Mucosa of descending colon (tissue), 3 donors: ENCODE results near the gene CLEC16A. TPM values are rescaled to one million over a fixed set of nuclear protein-coding genes. Genes with fewer than 3 reads are reported as not detected.

Source experiments
- ATAC-seq: fragments of 200-7000 bp; cut with Tn5 transposase; one replicate; pipeline ENCODE4 v1.9.1; 2020; ENCODE audit warnings: mild to moderate bottlenecking, moderate library complexity
- DNase-seq, 3 donors: peaks; one replicate each; pipeline ENCODE4 v3.0.0-alpha.2; 2020
- H3K36me3 ChIP-seq: fragments of 200-600 bp; one replicate; pipeline ENCODE4 v1.8.0; 2021; ENCODE audit warnings: low read depth, mild to moderate bottlenecking
- H3K4me1 ChIP-seq: fragments of 200-600 bp; one replicate; pipeline ENCODE4 v1.8.0; 2021; ENCODE audit warnings: low read depth, mild to moderate bottlenecking
- H3K4me3 ChIP-seq: fragments of 200-600 bp; one replicate; pipeline ENCODE4 v1.8.0; 2021; ENCODE audit warnings: mild to moderate bottlenecking
- H3K9me3 ChIP-seq: fragments of 200-600 bp; one replicate; pipeline ENCODE4 v1.8.0; 2021; ENCODE audit warnings: mild to moderate bottlenecking
- intact Hi-C, 2 donors: fragments of 100-400 bp; cut with DNase I in 1 of 2; cut with micrococcal nuclease in 1 of 2; formaldehyde crosslinking; loops; one replicate each; pipeline versions ENCODE4 v1.11.0 to v1.11.1; 2022; cut with DNase I, micrococcal nuclease
- total RNA-seq, 3 donors: library from RNA; stranded (reverse); fragmentation: NEBNext Ultra II Directional in 2 of 3; extraction: Animal tissue kit (Norgen Biotek cat#: 25700) in 2 of 3; gene quantifications; one replicate each; pipeline versions ENCODE4 v1.2.1 to v1.2.4, GENCODE V29; 2021 to 2023
- TF ChIP-seq, protein P1 (sequence below): fragments of 200-600 bp; IDR thresholded peaks from one replicate; pipeline ENCODE4 v1.8.0; 2022; ENCODE audit warnings: antibody characterized with exemption, mild to moderate bottlenecking
- donor health status: DM: no; HTN: no; CAD: no; lungs with moderate emphysema.
- donor health status: DM: no; HTN: no; CAD: no.
- donor health status: DM: no; HTN: yes; CAD: no.

CLEC16A gene
- total RNA-seq, 3 donors from 2014 or later = 30.3 to 38.1 (median 37.1) TPM

GRCh38 chr16:11170201-11170600 lies 225.8 kb downstream of the CLEC16A start:
- no peak overlapping the region for H3K4me3 ChIP-seq
- DNase-seq (no peak), ATAC-seq (no peak)
- no peaks in the 10 kb centered on the region for H3K4me1 ChIP-seq
- H3K36me3 ChIP-seq = no peaks in the 10 kb centered on the region
- intact Hi-C loops = no loop called here
- TF ChIP-seq, protein P1, sequence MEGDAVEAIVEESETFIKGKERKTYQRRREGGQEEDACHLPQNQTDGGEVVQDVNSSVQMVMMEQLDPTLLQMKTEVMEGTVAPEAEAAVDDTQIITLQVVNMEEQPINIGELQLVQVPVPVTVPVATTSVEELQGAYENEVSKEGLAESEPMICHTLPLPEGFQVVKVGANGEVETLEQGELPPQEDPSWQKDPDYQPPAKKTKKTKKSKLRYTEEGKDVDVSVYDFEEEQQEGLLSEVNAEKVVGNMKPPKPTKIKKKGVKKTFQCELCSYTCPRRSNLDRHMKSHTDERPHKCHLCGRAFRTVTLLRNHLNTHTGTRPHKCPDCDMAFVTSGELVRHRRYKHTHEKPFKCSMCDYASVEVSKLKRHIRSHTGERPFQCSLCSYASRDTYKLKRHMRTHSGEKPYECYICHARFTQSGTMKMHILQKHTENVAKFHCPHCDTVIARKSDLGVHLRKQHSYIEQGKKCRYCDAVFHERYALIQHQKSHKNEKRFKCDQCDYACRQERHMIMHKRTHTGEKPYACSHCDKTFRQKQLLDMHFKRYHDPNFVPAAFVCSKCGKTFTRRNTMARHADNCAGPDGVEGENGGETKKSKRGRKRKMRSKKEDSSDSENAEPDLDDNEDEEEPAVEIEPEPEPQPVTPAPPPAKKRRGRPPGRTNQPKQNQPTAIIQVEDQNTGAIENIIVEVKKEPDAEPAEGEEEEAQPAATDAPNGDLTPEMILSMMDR = no peak
- H3K9me3 ChIP-seq = no peaks in the 10 kb centered on the region

GRCh38 chr16:11170696-11171447 lies 226.5 kb downstream of the CLEC16A start:
- ATAC-seq (no peak), DNase-seq (no peak)
- H3K36me3 ChIP-seq = no peaks in the 10 kb centered on the region

DNA sequence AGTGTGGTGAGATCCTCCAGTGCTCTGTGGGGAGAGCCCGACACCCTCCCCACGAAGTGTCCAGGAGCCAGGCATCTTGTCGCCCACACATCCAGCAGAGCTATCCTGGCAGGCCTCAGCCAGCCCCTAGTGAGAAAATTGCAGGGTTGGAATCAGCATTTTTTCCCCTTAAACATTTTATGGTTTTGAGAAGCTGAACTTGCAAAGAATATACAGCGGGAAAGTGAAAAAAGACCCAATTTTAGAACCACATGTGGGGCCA lies 227.0 kb downstream of the CLEC16A start:
- DNase-seq (no peak), ATAC-seq (no peak)
- no peak overlapping the region for H3K4me3 ChIP-seq
- no peaks in the 10 kb centered on the region for H3K36me3 ChIP-seq
- TF ChIP-seq, protein P1 = no peak
- intact Hi-C loops = no loop called here
- no peaks in the 10 kb centered on the region for H3K9me3 ChIP-seq
- no peaks in the 10 kb centered on the region for H3K4me1 ChIP-seq

More at GRCh38 chr16:11170696-11171447, 226.5 kb downstream of the CLEC16A start:
- TF ChIP-seq, protein P1 = no peak
- Histone ChIP-seq H3K9me3 (no peaks in the 10 kb centered on the region), H3K4me1 (no peaks in the 10 kb centered on the region), H3K4me3 (no peak overlapping the region)
- intact Hi-C loops = no loop called here

GRCh38 chr16:11171757-11172299 lies 227.5 kb downstream of the CLEC16A start:
- DNase-seq = no peak
- Histone ChIP-seq H3K9me3 (no peaks in the 10 kb centered on the region), H3K4me3 (no peak overlapping the region), H3K4me1 (no peaks in the 10 kb centered on the region), H3K36me3 (no peaks in the 10 kb centered on the region)
- TF ChIP-seq, protein P1 = no peak
- no peak for ATAC-seq
- intact Hi-C loops = no loop called here

- no peak for ATAC-seq
- Histone ChIP-seq H3K9me3 (no peaks in the 10 kb centered on the region), H3K4me3 (no peak overlapping the region), H3K4me1 (no peaks in the 10 kb centered on the region), H3K36me3 (no peaks in the 10 kb centered on the region)
- intact Hi-C loops = no loop called here
- no peak for DNase-seq
- TF ChIP-seq, protein P1 = no peak
Observed at GRCh38 chr16:11173426-11173825, 229.1 kb downstream of the CLEC16A start.
